Activated CD8-positive, alpha-beta memory T cell treated with anti-CD3 and anti-CD28 coated beads for 4 hours (primary cell): Measurements from ENCODE around the gene NHS.
"Not testable (repeated sequence)": the region's sequence is repeated elsewhere in the genome, so short reads cannot be mapped to it uniquely, and the experiment has no call there.

Experiments used
- DNase-seq, 2 donors: peaks; one replicate each; pipeline ENCODE4 v3.0.0-alpha.2; 2020; ENCODE audit warnings: low read depth in 2 of 2

NHS gene

DNA sequence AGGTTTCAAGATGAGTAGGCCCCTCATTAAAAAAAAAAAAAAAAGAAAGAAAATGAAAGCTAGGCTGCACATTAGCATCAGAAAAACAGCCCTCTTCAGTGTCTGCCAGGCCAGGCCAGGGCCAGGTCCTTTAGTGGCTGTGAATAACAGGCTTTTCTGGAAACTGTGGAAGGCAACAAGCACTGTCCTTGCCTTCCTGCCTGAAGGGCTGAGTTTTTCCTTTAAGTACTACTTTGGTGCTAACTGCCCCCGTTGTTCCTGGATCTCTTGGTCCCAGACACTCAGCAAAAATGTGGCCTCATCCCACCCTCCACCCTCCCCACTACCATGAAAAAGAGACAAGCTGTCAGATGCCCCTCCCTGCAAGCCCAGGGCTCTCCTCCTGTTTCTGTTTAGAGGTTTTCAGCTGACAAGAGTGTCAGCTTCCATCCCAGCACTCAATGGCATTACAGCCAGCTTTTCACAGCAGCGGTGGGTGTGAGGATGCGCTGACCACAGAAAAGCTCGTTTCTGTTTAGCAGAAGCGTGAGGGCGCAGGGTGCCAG, 174.2 kb downstream of the NHS start:
- no peak for DNase-seq

DNA sequence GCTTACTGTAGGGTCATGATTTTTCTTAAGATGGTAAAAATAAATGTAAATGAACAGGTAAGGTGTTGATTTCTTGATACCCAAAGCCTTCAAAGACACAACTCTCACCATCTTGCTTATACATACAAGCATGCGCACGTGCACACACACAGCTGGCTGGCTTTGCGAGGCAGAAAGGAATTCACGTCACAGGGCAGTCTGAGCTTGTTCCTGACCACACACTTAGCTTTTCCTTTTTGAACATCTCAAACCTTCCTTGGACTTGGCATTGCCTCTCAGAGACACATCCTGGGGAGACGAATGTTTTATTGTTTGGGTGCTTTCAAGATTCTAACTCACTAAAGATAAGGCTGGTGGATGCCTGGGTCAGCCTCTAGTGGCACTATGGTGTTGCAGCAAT, 175.0 kb downstream of the NHS start:
- DNase-seq, result no peak

DNA sequence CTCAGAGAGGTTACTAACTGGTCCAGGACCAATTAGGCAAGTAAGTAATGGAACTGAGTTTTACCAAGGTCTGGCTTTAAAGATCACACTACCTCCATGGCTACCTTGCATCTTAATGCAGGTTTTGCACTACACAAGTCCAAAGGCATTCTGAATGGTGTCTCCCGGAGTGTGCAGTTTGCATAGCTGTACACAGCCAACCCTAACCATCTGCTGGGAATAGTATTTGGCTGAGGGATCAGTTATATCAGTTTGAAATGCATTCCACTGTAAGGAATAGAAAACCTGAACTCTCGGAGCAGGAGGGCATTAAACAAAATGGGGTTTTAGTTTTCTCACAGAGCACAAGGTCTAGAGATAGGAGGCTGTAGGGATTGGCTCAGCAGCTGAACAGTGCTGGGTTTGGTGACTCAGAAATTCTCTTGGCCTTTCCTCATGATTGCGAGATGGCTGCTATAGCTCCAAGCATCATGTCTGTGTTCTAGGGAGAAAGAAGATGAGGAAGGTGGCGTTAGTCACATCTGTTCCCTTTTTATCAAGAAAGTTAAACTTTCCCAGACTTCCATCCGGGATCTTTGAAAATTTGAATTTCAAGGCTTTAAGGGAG, 177.1 kb downstream of the NHS start:
- DNase-seq, result no peak

DNA sequence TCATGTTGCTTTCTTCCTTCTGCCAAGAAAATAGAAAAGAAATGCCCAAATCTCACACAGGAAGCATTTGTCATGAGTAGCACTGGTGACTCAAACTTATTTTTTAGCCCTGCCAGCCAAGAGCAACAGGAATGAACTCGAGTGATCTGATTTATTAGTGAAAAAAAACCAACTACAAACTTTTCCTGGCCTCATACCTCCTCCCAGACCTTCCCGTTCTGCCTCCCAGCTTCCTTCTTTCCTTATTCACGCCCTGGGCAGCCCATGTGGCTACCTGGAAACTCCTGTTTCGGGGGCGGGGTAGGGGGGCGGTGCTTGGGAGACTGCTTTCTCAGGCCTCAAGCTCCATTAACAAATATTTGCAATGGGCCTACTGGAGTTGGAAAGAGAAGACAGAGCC, 178.5 kb downstream of the NHS start:
- DNase-seq, result no peak

DNA sequence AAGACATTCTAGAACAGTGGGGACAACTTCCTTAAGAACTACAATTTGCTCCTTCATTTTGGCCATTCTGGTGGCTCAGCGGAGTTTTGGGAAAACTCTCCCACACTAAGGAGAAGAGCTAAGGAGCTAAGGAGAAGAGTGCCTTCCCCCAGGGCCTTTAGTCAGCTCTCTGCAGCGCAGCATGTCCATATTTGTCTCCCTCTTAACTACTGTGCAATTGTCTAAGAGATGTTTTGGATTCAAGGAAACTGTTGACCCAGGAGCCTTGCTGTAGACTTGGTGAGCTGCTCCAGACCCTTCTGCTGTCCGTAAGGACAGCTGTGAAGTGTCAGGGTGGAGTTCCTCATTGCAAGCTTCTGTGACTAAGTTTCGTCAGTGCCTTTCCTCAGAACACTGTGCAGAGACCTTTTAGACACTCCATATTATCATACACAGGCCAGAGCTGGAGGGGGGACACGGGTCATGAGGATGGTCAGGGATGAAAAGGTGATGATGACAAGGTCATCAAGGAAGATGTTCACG, 179.0 kb downstream of the NHS start:
- no peak for DNase-seq

DNA sequence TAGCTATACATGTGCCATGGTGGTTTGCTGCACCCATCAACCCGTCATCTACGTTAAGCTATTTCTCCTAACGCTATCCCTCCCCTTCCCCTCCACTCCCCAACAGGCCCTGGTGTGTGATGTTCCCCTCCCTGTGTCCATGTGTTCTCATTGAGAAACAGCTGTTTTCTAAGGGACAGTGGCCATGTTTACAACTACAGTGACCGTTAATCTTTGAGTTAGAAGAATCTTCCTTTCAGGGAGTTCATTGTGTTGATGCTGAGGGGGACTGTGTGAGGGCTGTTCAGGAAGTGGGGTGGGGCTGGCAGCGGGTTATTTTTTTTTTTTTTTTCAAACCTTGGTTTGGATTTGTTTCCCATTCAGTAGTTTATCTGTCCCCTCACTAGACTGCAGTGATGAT, 179.9 kb downstream of the NHS start:
- DNase-seq, result no peak

DNA sequence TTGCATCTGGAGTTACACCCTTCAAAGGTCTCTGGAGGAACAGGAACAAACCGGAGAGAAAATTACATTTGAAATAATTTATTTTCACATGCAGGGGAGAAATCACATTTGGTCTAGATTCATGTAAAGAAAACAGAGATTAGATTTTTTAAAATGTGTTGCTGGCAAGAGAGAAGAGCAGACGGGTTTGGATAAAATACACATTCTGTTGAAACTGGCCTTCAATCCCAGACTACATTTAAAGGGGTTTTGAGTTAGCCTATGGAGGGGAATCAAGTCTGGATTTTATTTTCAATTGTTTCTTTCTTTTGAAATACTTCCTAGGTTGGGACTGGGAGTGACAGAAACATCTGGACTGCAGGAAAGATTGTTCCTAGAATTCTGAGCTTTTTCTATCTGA, 180.8 kb downstream of the NHS start:
- DNase-seq, result no peak

DNA sequence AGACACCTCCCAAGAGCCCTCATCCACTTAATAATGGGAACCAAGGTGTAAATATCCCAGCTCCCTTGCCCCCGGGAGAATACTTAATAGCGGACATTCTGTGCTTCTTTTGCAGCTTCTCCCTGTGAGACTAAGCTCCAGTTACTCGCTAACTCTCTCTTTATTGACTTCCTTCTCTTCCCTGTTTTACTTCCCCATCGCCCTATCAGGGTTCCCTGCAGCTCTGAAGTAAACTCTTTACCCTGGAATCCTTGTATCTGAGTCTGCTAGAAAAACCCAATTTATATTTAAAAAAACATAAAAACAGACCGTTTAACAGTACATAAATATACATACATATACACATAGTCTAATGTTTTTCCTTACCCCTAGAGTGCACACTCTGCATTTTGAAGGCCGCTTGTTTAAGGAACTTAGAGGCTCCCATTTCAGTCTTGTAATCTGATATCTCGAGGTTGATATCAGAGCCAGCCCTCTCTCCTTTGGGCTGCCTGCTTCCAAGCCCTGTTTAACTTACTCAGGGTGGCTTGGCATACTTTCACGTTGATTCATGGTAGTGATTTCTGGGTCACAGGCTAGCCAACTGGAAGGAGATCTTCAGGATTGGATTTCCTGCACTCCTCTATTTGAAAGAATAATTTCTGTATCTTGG, 184.9 kb downstream of the NHS start:
- DNase-seq, result no peak

DNA sequence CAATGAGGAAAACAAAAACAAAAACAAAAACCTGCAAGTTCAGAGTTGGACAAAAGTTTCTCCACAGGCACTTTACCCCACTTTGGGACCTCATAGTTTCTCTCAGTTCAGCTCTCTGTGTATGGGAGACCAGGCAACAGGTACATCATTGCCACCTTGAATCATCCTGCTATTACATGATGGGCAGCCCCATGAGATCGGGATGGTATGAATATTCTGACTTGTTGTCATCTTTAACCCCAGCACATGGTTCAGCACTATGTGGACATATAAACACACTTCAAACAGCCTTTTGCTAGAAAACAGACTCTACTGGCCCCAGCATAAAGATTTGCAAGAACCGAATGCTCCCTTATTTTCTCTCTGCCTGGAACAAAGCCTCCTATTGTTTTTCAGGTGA, 185.4 kb downstream of the NHS start:
- DNase-seq, result no peak

DNA sequence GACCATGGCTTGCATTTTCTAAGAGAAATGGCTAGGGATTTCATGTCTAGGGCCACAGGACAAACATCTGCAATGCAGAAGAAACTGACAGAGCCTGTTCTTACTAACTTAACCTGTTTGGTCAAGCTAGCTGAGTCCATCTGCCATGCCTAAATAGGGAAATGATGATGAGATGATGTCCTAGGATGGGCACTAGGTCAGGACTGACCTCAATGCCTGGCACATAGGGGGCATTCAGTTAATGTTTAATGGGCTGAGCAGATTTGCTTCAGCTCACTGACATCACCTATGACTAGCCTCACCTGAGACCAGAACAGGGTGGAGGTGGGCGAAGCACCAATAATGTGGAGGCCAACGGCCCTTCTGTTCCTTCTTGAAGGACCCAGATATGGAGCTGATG, 188.1 kb downstream of the NHS start:
- no peak for DNase-seq

DNA sequence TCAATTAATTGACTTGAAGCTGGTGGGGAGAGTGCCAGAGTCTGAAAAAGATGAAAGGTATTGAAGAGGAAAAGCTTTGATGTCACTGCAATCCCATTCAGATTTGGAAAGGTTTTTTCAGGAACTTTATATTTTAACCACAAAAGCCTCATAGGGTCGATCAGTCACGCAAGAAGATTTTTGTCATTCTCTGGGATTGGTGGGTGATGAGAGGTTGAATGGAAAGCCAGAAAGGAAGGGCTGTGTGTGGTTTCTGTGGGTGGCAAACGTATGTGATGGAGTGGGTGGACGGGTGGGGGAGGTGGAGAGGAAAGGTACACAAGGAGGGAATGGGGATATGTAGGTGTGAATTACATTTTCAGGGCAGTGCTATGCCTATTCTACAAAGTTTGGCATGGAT, 188.5 kb downstream of the NHS start:
- DNase-seq, result no peak

DNA sequence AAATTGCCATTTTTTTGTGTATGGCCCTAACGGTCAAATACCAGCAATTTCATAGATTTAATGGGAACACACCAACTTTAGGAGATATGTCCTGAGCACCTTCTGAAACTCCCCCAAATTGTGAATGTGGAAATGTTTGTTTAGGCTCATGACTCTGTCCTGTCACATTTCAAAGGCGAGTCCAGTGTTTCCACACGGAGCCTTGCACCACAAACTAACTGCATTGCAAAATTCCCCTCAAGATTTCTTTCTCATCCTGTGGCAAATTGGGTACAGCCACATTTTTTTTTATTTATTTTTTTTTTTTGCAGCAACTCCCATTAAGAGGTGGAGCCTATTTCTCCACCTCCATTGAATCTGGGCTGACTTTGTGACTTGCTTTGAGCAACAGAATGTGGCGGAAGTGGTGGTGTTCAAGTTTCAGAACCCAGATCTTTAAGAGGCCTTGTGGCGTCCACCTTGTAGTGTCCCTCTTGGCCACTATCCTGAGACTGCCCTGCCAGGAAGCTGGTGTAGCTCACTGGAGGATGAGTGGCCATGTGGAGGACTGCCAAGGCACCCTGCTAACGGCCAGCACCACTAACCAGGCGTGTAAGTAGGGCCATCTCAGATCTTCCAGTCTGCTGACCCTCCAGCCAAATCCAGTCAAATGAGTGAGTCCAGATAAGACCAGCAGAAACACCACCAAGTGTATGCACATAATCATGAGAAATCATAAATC, 189.8 kb downstream of the NHS start:
- DNase-seq, result no peak

DNA sequence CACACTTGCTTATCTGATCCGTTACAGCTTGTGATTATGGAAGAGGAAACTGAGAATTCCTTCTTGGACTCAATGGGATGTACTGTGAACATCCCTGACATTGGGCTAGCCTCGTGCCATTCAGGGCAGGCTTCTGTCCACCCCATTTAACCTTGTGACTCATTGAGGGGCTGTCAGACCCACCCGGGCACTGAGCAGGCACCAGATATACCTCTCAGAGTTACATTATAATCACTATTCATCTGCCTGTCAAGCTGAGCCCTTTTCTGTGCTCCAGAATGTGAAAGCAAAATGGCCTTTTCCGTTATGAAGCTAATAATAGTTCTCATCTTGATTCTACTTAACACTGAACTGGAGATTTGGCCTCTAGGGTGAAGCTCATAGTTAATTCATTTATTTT, 191.7 kb downstream of the NHS start:
- DNase-seq, result no peak

DNA sequence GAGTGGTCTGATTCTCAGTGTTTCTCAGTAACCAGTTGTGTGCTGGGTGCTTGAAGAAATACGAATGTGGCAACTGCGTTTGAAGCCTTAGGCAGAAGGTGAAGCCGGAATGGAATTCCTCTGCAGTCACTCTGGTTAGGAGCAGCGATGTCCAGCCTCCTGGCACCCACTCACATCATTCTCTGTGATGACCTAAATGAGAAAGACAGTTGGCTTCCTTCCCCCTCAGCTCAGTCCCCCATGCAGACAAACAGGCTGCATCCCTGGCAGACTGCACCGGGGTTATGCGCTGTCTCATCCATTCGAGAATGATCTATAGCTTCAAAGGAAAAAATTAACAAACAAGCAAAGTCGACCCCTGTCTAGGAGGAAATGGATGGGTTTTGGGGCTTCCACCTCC, 192.2 kb downstream of the NHS start:
- DNase-seq, result no peak

DNA sequence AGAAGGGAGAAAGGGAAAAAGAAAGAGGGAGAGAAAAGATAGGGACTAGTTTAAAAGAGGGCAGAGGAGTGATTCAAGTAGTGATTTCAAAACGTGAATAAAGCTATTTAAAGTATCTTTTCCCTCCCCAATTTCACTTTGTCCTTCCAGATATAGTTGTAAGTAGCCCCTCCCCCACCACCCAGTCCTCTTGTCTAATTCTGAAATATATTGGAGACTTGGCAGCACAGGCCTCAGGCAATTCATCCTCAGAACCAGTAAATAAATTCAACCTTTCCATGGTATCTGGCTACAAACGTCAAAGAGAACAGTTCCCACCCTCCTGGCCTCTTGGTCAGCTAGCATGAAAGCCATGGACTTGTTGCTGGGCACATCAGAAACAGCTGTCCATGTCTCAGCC, 192.8 kb downstream of the NHS start:
- DNase-seq, result no peak

DNA sequence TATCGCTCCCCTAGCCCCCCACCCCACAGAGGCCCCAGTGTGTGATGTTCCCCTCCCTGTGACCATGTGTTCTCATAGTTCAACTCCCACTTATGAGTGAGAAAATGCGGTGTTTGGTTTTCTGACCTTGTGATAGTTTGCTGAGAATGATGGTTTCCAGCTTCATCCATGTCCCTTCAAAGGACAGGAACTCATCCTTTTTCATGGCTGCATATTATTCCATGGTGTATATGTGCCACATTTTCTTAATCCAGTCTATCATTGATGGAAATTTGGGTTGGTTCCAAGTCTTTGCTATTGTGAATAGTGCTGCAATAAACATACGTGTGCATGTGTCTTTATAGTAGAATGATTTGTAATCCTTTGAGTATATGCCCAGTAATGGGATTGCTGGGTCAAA, 193.8 kb downstream of the NHS start:
- not testable (repeated sequence) for DNase-seq

DNA sequence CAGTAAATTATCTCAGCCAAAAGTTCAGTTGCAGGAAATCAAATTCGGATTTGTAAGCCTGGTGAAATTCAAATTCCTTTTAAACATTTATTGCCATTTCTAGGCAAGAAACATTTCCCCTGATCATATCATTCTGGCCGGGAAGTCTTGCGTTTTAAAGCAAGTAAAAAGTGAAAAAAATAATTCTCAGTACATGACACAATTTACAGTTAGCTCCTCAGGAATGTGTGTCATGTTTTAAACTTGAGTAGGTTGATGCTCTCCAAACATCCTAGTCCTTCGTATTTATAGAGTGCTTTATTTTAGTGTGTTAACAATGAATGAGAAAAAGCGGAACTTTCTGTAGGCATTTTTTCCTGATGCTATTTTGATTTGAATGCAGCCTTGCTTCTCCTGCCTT, 204.0 kb downstream of the NHS start:
- no peak for DNase-seq

DNA sequence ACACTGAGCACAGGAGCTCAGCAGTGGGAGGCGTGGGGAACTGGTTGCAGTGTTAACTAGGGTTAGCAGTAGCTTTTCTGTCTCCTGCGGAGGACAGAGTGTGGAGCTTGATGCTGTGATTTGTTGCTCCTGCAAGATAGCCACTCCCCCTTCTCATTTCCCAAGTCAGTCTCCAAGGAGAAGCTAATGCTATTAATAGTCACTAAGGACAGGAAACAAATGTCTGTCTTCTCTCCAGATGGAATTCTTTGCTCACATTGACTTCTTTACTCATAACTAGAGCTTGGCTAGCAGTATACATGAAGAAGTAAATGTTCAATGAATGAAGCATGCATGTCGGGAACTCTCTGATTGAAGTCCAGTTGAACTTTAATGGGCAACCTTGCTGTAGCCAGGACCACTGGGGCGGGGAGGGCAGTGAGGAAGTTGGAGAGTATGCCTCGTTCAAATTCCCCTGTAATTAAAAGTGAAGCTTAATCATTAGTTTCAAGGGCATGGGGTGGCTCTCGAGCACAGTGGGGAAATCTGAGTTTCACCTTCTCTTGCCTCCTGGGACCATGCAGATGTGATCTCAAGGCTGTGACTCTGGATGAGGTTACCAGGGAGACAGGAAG, 205.6 kb downstream of the NHS start:
- DNase-seq, result no peak

DNA sequence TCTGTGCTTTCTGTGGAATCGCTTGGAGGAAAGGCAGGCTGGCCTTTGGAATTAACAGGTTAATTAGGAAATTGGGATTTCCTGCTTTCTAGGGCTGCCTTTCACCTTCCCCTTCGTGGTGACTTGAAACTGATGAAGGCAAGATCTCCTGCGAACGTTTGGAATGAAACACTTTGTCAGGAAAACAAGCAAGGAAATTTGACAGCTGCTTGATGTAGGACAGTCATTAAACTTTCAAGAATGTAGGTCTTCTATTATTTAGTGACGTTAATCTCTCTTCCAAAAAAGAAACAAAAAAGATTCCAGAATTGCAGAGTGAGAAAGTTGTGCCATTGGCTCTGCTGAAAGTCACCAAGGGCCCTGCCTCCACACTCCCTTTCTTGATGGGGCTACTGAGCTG, 206.6 kb downstream of the NHS start:
- no peak for DNase-seq

DNA sequence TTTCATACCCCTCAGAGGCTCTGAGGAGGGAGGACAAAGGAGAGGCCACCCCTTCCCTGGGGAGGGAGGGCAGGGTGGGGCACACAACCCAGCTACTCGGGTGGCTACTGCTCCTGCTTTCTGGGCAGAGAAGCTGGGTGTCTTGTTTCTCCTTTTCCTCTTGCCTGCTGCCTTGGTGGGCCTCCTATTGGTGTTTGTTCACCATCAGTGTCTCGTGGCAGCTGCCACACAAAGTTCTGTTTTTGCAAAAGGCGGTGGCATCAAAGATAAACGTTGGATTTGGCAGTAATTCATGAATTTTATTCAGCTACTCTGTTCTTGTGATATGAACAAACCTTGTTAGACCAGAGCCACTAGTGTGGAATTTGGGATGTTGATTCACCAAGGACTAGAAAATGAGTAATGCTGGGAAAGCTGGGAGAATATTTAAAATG, 209.3 kb downstream of the NHS start:
- DNase-seq, result no peak

DNA sequence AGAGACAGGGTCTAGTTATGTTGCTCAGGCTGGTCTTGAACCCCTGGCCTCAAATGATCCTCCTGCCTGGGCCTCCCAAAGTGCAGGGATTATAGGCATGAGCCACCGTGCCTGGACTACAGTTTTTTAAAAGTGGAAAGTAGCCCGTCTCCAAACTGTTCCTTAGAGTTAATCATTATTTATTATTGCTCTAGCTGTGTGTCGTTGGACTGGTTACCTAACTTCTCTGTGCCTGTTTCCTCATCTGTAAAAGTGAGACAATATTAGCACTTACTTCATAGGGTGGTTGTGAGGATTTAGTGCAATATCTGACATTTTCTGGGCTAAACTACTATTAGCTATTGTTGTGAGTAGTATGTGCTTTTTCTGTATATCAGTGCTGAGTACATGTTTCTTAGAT, 210.0 kb downstream of the NHS start:
- no peak for DNase-seq

DNA sequence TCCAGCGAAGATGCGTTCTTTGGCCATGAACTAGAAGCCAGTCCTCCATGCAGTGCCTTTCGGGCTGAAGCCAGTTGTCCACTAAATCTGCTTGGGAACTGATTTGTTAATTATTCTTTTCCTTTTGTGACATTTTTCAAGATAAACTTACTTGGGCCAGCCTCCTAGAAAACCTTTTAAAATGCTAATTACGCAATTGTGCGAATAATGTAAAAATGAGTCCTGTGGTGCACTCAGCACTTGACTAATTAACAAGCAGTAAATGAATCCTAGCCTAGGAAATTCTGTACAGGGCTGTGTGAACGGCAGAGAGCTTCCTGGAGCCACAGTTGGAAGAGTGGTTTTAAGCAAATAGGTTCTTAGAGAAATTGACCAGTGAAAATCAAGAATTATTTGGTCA, 212.4 kb downstream of the NHS start:
- no peak for DNase-seq
